ENCODE data around the gene REXO5.
"Not testable (repeated sequence)": the region's sequence is repeated elsewhere in the genome, so short reads cannot be mapped to it uniquely, and the experiment has no call there.

Gene REXO5

DNA sequence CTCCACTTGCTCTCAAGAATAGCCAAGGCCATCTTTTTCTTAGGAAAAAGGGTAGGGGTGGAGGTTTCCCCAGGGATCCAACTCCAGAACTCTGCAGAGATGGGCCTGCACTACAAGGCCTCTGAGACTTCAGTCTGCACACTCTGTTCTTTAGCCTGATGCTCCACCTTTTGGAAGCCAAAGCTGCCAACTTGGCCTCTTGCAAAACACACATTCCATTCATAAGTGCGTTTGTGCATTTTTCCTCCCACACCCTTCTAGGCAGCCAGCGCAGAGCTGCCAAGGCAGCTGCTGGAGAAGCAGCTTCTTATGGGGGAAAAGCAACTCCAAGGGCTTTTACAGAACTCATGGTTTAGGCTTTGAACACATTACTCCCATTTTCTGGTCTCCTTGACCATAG is 45.3 kb downstream of the REXO5 start:
- FAIRE-seq, result no peak

DNA sequence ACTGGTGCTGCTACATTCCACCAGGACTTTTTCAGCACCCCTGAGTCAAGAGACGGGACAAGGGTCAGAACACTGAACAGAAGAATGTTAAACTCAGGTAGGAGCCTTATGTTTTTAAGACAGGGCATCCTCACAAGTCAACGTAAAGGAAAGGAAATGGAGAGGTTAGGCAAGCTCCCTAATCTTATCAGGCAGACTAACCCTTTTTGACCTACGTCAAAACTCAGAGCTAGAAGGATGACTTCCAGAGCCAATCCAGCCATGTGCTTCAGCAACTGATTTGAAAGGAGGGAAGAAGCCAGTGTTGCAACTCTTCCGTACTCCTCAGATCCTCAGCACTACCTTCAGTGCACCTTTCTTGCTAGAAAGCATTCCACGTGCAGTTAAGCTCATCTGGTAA is 46.8 kb downstream of the REXO5 start:
- no peak for FAIRE-seq

DNA sequence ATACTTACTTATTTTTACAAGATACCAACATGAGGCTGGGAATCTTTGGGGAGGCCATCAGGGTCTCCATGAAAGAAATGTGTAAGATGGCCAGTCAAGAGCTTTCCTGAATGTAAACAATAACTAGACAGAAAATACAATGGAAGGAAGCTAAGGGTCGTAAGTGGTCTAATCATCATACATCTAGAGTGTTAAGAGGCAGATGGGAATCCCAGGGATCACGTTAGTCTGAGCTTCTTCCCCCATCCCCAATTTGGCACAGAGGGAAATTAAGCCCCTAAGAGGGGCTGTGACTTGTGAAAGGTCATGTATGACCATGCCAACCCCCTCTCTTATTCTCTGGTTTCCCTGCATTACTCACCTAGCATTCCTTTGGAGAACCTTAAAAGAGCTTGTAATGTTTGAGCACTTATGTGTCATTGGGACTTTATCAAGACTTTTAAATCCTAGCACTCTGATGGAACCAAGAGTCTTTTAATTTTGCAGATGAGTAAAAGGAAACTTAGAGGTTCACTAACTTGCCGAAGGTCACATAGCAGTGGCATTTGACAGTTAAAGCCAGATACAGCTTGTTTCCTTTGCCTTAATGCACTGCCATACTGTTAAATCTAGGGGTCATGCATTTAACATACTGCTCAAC is 47.8 kb downstream of the REXO5 start:
- no peak for FAIRE-seq

DNA sequence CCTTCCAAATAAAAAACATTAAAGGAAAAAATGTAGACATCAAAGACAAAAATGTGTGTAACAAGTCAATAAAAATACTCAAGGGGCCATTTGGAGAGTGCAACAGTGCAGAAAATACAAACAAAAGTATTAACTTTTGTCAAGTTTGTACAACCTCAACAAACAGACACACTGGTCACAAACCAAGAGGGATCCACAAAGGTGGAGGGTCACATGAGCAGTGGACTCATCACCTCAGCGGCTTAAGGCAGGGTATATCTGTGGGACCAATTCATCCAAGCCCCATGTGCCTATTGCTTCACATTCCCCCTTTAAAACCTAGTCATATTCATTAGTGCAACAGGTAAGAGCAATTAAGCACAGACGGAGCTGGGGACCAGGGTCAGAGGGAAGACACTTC is 48.6 kb downstream of the REXO5 start:
- FAIRE-seq, result no peak

DNA sequence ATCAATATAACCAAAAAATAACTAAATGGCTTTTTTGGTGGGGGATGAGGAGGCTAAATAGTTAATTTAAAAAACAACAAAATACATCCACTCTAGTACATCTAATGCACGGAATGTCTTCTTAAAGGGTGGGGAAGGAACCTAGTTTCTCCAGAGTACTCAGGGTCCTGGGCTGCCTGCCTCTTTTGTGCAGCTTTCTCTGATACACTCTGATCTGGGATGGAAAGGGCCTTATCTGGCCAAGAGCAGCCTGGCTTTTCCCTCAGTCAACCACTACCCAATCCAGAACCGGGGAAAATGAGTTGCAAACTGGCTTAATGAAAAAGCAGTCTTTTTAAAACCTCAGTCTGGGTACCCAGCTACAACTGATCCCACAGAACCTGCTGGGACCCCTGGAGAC is 51.0 kb downstream of the REXO5 start:
- no peak for FAIRE-seq

DNA sequence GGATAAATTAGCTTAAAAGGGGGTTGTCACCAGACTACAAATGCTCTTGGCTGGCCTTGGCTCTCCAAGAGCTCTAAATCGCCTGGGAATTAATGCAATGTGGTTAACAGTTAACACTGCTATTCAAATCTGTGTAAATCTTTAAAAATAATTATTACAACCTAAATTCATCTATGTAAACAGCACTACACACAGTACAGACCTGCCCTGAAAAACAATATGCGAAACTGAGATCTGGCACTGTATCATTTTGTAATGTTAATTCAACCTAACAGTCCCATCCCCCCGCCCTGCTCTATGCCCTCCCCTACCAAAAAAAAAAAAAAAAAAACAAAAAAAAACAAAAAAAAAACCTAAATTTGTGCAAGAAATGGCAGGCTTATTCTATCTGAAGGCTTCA is 52.9 kb downstream of the REXO5 start:
- FAIRE-seq, result no peak

DNA sequence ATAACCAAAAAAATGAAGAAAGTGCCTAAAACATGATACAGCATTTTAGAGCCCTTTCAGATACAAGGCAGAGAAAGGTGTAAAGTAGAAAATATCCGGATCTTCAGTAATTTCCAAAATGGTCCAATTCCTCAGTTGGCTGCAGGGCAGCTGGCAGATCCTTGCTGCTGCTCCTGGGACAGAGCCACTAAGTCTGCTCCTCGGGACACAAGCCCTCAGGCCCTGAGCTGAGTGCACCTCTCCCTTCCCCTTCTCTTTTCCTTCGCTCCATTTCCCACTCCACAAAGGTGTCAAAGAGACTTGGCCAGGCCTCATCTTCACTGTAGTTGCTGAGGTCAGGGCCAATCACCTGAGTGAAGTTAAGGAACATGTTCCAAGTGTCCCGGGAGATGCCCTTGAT is 53.4 kb downstream of the REXO5 start:
- FAIRE-seq, result no peak

DNA sequence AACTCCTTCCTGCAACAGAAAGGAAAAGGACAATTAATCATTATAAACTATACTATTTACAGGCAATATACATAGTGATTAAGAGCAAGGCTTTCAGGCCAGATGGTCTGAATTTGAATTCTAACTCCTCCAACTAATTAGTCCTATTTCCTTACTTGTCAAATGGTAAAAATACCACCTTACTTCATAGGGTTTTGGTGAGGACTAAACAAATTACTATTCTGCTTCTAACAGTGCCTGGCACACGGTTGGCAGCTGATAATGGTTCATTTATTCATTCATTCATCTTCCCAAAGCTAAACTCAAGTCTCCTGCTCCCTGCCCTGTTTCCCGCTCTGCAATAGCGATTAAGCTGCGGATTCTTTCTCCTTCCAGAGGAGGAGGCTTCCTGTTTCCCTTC is 54.0 kb downstream of the REXO5 start:
- FAIRE-seq, result no peak

DNA sequence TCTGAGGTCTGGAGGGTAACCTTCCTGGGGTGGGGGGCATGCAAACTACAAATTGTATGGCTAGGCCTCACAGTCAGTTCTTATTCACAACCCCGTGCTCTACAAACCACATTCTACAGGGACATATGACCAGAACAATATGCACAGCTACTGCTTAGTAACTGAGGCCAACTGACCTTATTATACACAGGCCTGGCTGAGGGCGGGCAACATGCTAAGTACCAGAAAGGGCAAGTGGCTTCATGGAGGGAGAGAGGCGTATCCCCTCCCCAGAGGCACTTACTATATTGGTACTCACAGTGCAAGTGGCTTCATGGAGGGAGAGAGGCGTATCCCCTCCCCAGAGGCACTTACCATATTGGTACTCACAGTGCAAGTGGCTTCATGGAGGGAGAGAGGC is 54.7 kb downstream of the REXO5 start:
- not testable (repeated sequence) for FAIRE-seq

DNA sequence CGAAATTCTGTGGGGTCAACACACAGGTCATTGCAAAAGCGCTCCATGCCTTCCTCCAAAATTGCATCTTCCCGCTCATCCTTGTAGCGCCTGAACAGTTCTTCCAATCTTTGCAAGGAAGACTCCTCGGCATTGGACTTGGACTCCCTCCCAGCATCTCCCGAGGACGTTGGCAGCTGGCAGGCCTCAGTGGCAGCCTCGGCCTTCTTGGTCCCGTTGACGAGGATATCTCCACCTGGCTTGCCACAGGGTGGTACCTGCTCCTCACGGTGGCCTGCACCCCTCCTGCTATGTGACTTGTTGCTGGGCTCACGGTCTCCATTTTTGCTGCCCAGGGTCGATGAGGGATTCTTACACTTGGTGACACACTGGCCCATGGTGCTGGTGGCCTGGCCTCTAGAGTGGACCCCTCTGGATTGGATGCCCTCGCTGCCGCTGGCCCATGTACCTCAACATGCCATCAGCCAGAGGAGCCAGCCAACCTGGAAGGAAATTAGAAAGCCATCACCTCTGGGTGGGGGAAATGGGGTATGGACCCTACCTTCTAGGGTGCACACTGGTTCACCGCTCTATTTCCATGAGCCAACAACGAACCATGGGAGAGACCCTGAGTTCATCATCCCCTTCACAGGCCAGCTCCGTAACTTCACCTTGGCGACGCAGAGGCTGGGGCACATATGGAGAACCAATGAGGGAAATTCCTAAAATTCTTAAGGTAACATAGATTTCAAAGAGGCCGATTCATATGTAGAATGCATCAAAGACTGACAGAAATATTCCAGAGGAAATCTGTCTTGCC is 56.0 kb downstream of the REXO5 start:
- no peak for FAIRE-seq

DNA sequence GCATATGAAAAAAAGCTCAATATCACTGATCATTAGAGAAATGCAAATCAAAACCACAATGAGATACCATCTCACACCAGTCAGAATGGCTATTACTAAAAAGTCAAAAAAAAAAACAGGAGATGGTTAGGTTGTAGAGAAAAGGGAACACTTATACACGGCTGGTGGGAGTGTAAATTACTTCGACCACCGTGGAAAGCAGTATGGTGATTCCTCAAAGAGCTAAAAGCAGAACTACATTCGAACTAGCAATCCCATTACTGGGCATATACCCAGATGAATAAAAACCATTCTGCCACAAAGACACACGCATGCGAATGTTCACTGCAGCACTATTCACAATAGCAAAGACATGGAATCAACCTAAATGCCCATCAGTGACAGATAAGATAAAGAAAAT is 58.0 kb downstream of the REXO5 start:
- not testable (repeated sequence) for FAIRE-seq

DNA sequence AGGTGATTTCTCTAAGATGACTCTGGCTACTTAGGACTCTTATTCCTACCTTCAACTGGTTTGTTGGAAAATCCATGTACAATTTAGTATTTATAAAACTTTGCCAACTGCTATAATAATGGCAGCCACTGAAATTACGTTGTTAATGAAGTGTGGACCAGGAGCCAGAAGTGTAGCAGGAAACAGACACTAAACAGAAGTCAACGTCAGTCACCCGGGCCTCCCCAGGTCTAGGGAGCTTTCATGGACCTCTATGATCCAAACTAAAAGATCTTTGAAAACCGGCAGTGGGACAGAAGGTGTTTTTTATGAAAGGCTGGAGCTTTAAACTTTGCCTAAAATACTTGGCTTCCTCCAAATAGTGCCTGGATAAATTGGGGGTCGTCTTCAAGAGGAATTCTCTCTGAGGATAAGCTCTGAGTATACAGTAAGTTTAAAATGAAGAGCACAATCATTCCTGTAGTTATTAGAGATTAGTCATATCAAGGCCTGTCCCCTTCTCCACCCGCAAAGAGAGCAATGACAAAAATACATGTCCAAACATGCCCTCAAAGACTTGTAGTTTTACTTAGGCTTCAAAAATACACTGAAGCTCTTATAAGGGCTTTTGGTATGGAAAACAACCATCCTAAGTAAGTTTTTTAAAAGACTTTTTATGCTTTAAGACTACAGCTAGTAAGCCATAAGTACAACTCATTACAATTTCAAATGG is 59.2 kb downstream of the REXO5 start:
- FAIRE-seq, result no peak

DNA sequence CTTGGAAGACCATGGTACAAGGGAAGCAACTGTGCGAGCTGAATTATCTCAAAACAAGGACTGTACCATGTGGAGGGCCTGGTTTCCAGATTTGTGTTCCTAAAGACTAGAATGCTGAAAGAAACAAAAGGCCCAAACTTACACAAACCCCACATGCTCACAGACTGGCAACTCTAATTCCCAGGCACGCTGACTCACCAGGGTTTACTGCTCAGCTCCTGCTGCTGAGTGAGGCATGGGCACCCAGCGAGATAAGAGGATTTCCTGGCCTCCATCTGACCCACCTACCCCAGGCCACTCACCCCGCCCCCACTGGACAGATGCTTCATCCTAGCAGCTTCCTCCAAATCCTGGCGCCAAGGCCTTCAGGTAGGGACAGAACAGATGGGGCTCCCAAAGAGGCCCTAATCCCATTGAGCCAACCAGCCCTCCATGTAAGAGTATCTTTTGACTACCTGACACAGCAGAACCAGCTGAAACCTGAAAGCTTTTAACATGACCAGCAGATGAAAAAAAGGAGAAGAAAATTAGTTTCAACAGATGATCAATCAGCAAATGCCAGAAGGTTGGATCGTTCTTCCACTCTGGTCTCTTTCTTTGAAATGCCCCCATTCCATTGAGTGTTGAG is 59.9 kb downstream of the REXO5 start:
- no peak for FAIRE-seq

DNA sequence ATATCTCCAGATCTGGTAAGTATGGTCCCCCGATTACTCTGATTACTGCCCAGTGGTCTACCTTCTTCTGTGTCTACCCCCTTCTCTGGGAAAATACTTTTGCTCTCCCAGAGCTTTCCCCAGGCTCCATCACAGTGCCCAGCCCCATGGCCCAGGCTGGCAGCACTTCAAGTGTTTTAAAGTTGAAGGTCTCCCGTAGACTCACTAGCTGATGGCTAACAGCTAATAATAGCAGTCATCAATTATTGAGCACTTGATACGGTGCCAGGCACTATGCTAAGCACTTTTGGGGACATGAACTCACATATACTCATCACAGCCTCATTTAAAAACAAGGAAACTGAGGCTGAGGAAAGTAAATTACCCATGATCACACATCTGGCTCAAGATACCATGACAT is 60.5 kb downstream of the REXO5 start:
- FAIRE-seq, result no peak

DNA sequence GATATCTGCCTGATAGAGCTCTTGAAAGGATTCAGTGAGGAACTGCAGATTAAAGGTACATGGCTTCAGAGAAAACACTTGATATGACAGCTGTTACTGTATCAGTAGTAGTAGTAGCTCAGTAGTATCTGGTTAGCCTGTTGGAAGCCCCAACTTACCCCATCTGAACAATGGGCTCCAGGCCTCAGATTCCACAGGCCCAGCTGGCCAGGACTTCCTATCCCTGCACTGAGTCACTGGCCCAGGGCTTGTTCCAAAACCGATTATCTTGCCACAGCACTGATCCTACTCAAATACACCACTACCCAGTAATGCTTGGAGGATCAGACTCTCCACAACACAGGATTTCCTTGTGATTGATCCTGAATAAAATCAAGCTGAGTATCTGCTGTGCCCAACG is 61.3 kb downstream of the REXO5 start:
- no peak for FAIRE-seq

DNA sequence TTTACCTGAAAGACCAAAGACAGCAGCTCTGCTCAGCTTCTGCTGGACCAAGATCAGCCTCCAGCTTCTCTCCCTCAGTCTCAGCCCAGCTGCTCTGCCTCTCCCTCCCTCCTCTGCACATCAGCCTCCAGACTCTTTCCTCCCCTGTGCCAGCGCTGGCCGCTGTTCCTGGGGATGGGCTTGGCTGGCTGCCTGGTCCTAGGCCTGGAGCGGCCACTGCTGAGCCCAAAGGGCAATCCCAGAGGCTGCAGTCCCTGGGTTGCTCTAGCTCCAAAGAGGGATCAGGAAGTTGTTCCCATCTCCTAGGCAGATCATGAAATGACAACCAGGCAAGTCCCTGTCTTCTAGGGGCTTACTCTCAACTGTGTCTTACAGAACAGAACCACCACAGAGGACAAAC is 62.6 kb downstream of the REXO5 start:
- no peak for FAIRE-seq

DNA sequence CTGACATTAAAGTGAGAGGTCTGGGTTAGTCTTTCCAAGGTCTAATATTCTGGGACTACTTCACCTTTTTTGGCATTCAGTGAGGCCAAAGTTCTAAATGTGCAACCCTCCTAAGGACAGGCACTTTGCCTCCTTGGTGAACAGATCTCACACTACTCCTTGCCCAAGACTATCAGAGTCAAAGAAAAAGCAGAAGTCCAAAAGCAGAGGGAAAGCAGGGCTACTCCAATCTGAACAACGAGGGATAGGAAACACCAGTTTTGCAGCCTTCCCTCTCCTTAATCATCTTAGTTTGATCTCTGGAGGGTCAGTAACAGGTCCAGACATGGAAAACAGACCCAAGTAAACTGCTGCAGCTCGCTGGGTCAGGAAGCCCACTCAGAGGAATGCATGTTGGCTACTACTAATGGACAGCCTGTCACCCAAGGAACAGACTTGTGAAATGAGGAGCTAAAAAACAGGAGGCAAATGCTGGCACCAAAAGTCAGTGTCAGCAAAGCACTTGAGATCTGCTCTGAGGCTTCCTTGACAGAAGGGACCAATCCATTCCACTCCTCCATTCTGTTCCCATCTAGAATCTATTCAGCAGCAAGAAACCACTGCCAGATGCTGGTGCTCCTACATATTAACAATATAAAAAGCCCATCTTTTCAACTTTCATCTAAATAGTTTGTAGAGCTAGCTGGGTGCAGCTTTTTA is 63.9 kb downstream of the REXO5 start:
- no peak for FAIRE-seq

DNA sequence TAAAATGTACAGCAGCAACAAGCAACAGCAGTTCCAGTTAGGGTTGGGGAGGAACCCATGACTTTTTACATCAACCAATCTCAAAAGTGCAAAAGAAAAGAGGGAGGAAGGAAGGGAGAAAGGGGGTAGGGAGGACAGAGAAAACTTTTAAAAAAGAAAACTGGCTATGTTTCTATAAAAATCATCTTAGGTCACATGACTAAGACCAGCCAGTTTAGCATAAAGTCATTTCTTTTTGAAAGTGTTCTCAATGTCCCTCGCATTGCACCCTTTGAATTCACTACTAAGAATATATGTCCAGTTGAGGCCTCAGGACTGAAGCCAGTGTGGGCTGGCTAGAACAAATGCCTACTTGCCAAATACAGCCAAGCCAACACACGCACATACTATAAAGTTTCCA is 64.9 kb downstream of the REXO5 start:
- no peak for FAIRE-seq

DNA sequence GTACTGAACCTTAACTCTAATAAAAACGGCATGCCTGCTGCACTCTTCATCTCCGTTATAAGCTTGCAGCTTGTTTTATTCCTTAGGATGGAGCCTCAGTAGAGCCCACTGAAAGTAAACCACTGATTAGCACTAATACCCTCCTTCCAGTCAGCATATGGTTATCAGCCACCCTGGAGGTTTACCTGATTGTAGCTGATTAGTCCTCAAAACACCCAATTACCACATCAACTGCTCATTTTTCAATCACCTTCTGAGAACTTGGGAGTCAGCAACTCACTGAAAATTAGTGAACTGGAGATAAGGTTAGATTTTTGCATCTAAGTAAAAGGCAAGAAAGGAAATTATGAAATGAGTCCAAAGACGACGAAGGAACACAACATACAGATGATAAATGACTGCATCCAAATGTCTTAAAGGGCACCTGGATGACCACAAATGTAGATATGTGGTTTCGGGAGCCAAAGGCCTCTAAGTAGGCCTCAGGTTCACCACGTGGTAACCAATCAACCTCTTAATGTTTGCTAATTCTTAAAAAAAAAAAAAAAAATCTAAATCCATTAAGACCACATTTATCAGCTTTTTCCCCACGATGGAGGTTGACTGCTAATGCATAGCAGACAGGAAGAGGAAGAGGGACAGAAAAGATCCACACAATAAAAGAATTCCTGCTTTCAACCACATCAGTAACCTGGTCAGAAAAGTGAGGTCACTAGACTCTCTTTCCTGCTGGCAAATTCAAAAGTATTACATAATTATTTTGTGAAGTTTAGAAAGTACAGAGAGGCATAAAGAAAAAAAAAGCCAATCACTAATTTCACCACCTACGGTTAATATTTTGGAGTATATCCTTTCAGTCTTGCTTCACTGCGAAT is 65.9 kb downstream of the REXO5 start:
- no peak for FAIRE-seq

DNA sequence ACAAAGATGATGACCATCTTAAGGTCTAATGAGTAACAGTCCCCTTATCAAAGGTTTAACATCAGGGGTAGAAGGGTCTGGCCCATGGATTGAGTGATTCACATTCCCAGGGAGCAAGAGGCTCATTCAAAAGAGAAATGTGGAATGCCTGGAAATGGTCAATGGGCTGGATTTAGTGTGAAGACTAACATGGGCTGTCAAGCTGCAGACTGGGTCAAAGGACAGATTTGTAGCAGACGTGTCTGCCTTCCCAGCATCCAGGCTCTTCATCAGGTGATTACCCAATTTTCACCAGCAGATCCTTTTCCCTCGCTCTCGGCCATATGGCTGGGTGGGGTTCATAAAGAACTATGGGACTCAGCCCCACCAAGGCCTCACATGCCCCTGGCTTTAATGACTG is 67.0 kb downstream of the REXO5 start:
- FAIRE-seq, result no peak

DNA sequence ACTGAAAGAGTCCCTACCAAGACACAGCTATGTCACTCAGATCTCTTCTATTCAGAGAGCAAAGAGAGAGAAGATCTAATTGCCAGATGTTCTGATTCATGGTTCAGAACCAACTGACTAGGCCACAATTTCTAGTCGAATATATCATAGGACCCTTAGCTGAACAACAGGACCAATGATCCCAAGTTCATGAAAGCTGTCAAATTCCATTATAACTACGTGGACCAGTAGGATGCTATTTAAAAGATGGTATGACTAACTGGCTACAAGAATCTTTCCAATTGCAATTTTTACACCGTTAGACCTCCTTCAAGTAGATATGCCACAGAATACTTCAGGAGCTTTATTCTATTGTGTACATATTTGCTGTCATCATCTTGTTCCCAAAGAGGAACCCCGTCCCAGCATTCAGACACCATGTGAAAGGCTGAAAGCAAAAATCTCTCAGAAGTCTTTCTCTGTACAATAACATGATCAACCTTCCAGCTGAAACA is 67.8 kb downstream of the REXO5 start:
- FAIRE-seq, result no peak

DNA sequence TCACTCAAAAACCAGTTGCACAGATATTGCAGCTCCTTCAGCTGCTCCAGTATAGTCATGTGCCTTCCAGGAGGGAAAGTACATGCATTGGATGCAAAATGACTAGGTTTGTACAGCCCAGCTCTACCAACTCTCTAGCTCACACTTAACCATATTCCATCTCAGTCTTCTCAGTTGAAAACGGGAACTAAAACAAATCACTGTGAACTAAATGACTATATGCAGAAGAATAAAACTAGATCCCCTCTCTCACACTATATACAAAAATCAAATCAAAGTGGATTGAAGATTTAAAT is 69.0 kb downstream of the REXO5 start:
- FAIRE-seq, result no peak
